Astrocyte of the cerebellum (primary cell): ENCODE data around the gene FOXP1.
A peak's percentile ranks its signal among the peaks of the same experiment; 100 is the strongest.

Experiments
- DNase-seq: peaks from one replicate; pipeline ENCODE4 v3.0.0-alpha.2; 2011; ENCODE audit warnings: low read depth
- H3K4me3 ChIP-seq: 2 replicates; pipeline ENCODE4 v1.5.1; 2011; ENCODE audit warnings: mild to moderate bottlenecking, low read depth, low read length, moderate library complexity
- CTCF ChIP-seq: IDR thresholded peaks from 2 replicates; pipeline ENCODE4 v1.5.1; 2012; ENCODE audit warnings: low read length, low read depth, moderate library complexity, mild to moderate bottlenecking; ENCODE audit errors: missing control alignments
- in situ Hi-C: cut with HindIII; loops from 2 replicates; pipeline ENCODE4 v1.10.0; 2017; ENCODE audit warnings: low sequenced_read_pairs

Gene FOXP1

GRCh38 chr3:70943886-70944285 is 639.6 kb downstream of the FOXP1 start:
- H3K4me3 ChIP-seq: no peak overlapping the region
- peak; percentile 27 for DNase-seq
- in situ Hi-C loops: no loop called here
- TF ChIP-seq CTCF: no peak

- H3K4me3 ChIP-seq: no peak overlapping the region
- in situ Hi-C loops: no loop called here
- no peak for TF ChIP-seq CTCF
- DNase-seq: no peak
These were observed 650.3 kb downstream of the FOXP1 start for GRCh38 chr3:70933105-70933810.

- DNase-seq: no peak
- TF ChIP-seq CTCF: no peak
- in situ Hi-C loops: no loop called here
These were observed 653.5 kb downstream of the FOXP1 start for GRCh38 chr3:70930066-70930465.

DNA sequence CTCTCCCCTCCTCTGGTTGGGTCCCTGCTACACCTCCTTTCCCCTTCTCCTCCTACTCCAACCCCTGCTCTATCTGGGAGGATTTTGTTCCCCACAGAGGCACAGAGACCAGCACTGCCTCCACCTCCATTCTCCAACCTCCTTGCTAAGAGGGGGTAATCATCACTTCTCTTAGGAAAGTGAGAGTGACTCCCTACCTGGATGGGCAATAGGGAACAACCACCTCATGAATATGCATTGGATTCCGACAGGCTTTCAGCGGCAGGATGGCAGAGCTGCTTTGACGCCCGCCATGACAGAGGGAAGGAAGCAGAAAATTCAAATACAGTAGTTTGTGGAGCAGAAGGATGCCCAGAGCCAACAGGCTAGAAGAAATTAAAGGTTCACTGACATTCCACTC is 656.3 kb downstream of the FOXP1 start:
- H3K4me3 ChIP-seq: no peak overlapping the region
- TF ChIP-seq CTCF: no peak
- DNase-seq: no peak
- in situ Hi-C loops: no loop called here

More at GRCh38 chr3:70930066-70930465, 653.5 kb downstream of the FOXP1 start:
- no peak overlapping the region for H3K4me3 ChIP-seq

DNA sequence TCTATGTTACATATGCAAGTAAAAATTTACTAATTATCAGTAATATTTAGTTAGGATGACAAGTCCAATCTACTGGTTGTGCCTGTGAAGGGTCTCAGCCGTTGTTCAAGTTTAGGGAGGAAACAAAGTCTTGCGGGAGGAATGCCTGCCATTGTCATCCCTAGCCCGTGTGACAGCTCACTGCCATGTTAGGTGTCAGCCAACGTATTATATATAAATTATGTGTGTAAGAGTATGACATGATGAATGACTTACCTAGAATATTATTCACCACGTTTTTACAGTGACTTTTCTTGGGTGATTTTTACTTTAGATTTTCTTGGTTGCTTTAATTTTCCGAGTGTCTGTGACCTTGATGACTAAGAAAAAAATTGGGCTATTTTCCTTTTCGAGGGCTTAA is 656.7 kb downstream of the FOXP1 start:
- DNase-seq: no peak
- in situ Hi-C loops: no loop called here
- H3K4me3 ChIP-seq: no peak overlapping the region
- no peak for TF ChIP-seq CTCF

DNA sequence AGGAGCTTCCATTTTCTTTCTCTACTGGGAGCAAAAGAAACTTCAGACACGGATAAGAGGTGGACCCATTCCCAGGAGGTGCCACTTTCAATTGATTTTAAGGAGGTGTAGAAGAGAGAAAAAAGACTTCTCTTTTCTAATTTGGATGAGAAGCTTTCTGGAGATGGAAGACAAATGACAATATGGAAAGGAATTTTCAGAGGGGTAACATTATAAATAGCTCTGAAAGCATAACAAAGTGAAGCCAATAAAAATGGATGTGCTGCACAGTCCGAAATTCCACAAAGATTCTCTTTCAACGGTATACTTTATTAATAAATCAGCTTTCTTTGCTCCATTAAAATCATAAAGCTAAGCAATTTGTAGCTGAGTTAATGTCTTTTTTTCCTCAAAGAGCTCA is 663.9 kb downstream of the FOXP1 start:
- DNase-seq: no peak

More for the DNA sequence above, 663.9 kb downstream of the FOXP1 start:
- in situ Hi-C loops: no loop called here
- no peak for TF ChIP-seq CTCF
- H3K4me3 ChIP-seq: no peak overlapping the region
